Naive thymus-derived CD4-positive, alpha-beta T cell (primary cell): Measurements from ENCODE around the gene CAB39. TPM values are rescaled to one million over a fixed set of nuclear protein-coding genes. Genes with fewer than 3 reads are reported as not detected.
"Not testable (repeated sequence)": the region's sequence is repeated elsewhere in the genome, so short reads cannot be mapped to it uniquely, and the experiment has no call there.

Experiments used
- ATAC-seq: fragments of 150-1000 bp; cut with Tn5 transposase; 2 replicates; pipeline ENCODE4 v1.10.0; 2021; ENCODE audit warnings: mild to moderate bottlenecking, moderate library complexity
- CTCF ChIA-PET: fragments of 350-600 bp; sonication (Branson Sonifier 250); formaldehyde crosslinking; loops from one replicate; lab custom pipeline; 2021; ENCODE audit warnings: antibody characterized with exemption; lab: Charles Lee
- POLR2A ChIA-PET: fragments of 350-600 bp; sonication (Branson Sonifier 250); formaldehyde crosslinking; loops from one replicate; lab custom pipeline; 2021; ENCODE audit warnings: antibody characterized with exemption, inconsistent platforms; lab: Charles Lee
- DNase-seq, 9 donors: peaks; one replicate each; pipeline versions ENCODE4 v3.0.0 to v3.0.0-alpha.2; 2020 to 2022; ENCODE audit warnings: mixed read lengths in 1 of 9
- H3K27ac ChIP-seq: one replicate; pipeline ENCODE4 v1.7.0; 2013; ENCODE audit warnings: mild to moderate bottlenecking, low read depth, low read length, moderate library complexity
- H3K27me3 ChIP-seq, 2 donors: one replicate each; pipeline ENCODE4 v1.7.0; 2013; ENCODE audit warnings: low read length in 2 of 2, mild to moderate bottlenecking in 2 of 2, moderate library complexity in 2 of 2; ENCODE audit not compliant: control insufficient read depth in 2 of 2, insufficient read depth in 2 of 2
- H3K36me3 ChIP-seq, 3 experiments: 1 replicate in 2 of 3; 2 replicates in 1 of 3; pipeline ENCODE4 v1.7.0; 2013; ENCODE audit warnings: low read length in 3 of 3, mild to moderate bottlenecking in 3 of 3, moderate library complexity in 1 of 3; ENCODE audit not compliant: insufficient read depth in 3 of 3, control insufficient read depth in 2 of 3
- H3K4me1 ChIP-seq, 2 donors: one replicate each; pipeline ENCODE4 v1.7.0; 2013; ENCODE audit warnings: low read length in 2 of 2, mild to moderate bottlenecking in 2 of 2, moderate library complexity in 1 of 2; ENCODE audit not compliant: control insufficient read depth in 2 of 2, insufficient read depth in 2 of 2
- H3K4me3 ChIP-seq: 2 replicates; pipeline ENCODE4 v1.7.0; 2013; ENCODE audit warnings: mild to moderate bottlenecking, low read length
- H3K9me3 ChIP-seq, 3 experiments: 1 replicate in 2 of 3; 2 replicates in 1 of 3; pipeline ENCODE4 v1.7.0; 2013; ENCODE audit warnings: low read length in 3 of 3; ENCODE audit not compliant: control insufficient read depth in 2 of 3
- H3K27ac Mint-ChIP-seq, 9 donors: one replicate each; pipeline ENCODE4 v1.8.0; 2020 to 2022; ENCODE audit warnings: mixed read lengths in 9 of 9, mild to moderate bottlenecking in 8 of 9, moderate library complexity in 5 of 9, inconsistent platforms in 2 of 9
- H3K27me3 Mint-ChIP-seq, 5 donors: one replicate each; pipeline ENCODE4 v1.8.0; 2021 to 2022; ENCODE audit warnings: mixed read lengths in 5 of 5, mild to moderate bottlenecking in 1 of 5
- H3K36me3 Mint-ChIP-seq, 5 donors: one replicate each; pipeline ENCODE4 v1.8.0; 2020 to 2022; ENCODE audit warnings: mixed read lengths in 5 of 5, mild to moderate bottlenecking in 3 of 5, inconsistent platforms in 1 of 5
- H3K4me1 Mint-ChIP-seq, 7 donors: one replicate each; pipeline ENCODE4 v1.8.0; 2020 to 2022; ENCODE audit warnings: mixed read lengths in 7 of 7, mild to moderate bottlenecking in 3 of 7, inconsistent platforms in 1 of 7
- H3K4me3 Mint-ChIP-seq, 10 donors: one replicate each; pipeline ENCODE4 v1.8.0; 2020 to 2022; ENCODE audit warnings: mild to moderate bottlenecking in 10 of 10, mixed read lengths in 10 of 10, moderate library complexity in 6 of 10, inconsistent platforms in 2 of 10
- H3K9me3 Mint-ChIP-seq, 11 donors: one replicate each; pipeline ENCODE4 v1.8.0; 2020 to 2022; ENCODE audit warnings: mixed read lengths in 11 of 11, mild to moderate bottlenecking in 4 of 11, inconsistent platforms in 1 of 11, moderate library complexity in 1 of 11
- intact Hi-C, 2 donors: fragments of 100-400 bp; cut with micrococcal nuclease; formaldehyde crosslinking; loops; one replicate each; pipeline ENCODE4 v1.15.1; 2023
- polyA plus RNA-seq, 2 donors: library from polyadenylated mRNA; unstranded; fragments of 300-500 nt; fragmentation: Illumina TruSeq; gene quantifications; one replicate each; pipeline ENCODE4 v1.2.3, GENCODE V29; 2021
- total RNA-seq, 6 experiments: library from RNA in 5 of 6; stranded (reverse) in 5 of 6; gene quantifications; 1 replicate in 5 of 6; 2 replicates in 1 of 6; pipeline ENCODE4 v1.2.3 and lab custom pipeline; 2021 to 2026

CAB39 gene
- total and polyA plus RNA-seq, 7 experiments from 2014 or later: 71.0 to 186 (median 79.4) TPM

DNA sequence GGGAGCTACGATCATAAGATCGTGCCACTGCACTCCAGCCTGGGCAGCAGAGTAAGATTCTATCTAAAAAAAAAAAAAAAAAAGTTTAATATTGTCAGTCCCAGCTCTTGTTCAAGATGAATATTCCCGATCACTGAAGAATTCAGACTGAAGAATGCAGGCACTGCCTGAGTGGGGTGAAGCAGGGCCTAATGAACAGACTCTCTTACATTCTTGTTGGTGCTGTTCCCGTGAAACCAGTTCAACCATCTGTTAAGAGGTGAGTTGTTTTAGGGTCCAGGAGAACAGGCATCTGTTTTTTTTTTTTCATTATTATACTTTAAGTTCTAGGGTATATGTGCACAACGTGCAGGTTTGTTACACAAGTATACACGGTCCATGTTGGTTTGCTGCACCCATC, 17.1 kb upstream of the CAB39 start:
- no peaks in the 10 kb centered on the region for H3K27me3 ChIP-seq
- intact Hi-C loops: no loop called here
- H3K4me3 ChIP-seq: no peak overlapping the region
- no peak for DNase-seq
- no peak overlapping the region for H3K27ac ChIP-seq
- Mint-ChIP-seq H3K9me3 (peaks cover 0 to 10% (median 0%) of the 10 kb centered on the region in 11 donors), H3K27me3 (no peaks in the 10 kb centered on the region), H3K4me1 (peaks cover 7 to 34% (median 12%) of the 10 kb centered on the region in 7 donors), H3K4me3 (no peak overlapping the region), H3K27ac (no peak overlapping the region), H3K36me3 (peaks cover 0 to 20% (median 0%) of the 10 kb centered on the region in 5 donors)
- no peaks in the 10 kb centered on the region for H3K36me3 ChIP-seq
- H3K9me3 ChIP-seq: no peaks in the 10 kb centered on the region
- no peak for ATAC-seq
- H3K4me1 ChIP-seq: peaks cover 0 to 6% of the 10 kb centered on the region in 2 donors
- ChIA-PET POLR2A (interaction anchor here (0.9 kb wide), 1 partner anchor 51 kb away, joined by 3 read pairs; no protein-coding TSS in a partner anchor), CTCF (no interaction called here)

- intact Hi-C loops: no loop called here
- Mint-ChIP-seq H3K27me3 (no peaks in the 10 kb centered on the region), H3K27ac (peak overlapping the region in 1 of 9 donors; percentile 13), H3K9me3 (peaks cover 0 to 14% (median 0%) of the 10 kb centered on the region in 11 donors), H3K36me3 (peaks cover 0 to 24% (median 0%) of the 10 kb centered on the region in 5 donors), H3K4me1 (peaks cover 13 to 34% (median 17%) of the 10 kb centered on the region in 7 donors), H3K4me3 (no peak overlapping the region)
- H3K4me1 ChIP-seq: peaks cover 0 to 6% of the 10 kb centered on the region in 2 donors
- H3K27me3 ChIP-seq: no peaks in the 10 kb centered on the region
- H3K9me3 ChIP-seq: no peaks in the 10 kb centered on the region
- CTCF ChIA-PET: no interaction called here
- ATAC-seq (no peak), DNase-seq (no peak)
- POLR2A ChIA-PET: no interaction called here
- H3K27ac ChIP-seq: no peak overlapping the region
- no peaks in the 10 kb centered on the region for H3K36me3 ChIP-seq
- no peak overlapping the region for H3K4me3 ChIP-seq
Measured at GRCh38 chr2:230696670-230697069, 16.0 kb upstream of the CAB39 start.

DNA sequence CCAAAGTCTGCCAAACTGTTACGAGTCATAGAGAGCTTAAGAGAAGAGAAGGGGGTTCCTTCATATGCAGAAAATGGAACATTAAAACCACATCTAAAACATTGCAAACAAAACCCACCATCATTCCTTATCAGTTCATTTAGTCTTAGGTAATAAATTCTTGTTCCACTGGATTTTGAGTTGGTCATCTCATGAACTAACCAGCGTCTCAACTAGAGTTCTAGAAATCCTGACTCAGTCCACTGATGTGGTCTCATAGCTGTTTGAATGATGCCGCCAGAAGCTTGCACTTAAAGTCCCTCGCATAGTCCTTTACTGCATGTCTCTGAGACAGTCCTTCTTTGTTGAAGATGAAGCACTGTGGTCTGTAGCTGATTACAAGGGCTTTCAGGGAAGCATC, 15.0 kb upstream of the CAB39 start:
- H3K27ac Mint-ChIP-seq: peak overlapping the region in 3 of 9 donors; percentile 8 to 56 (median 18)
- H3K36me3 Mint-ChIP-seq: peaks cover 3 to 32% (median 3%) of the 10 kb centered on the region in 5 donors
- H3K4me1 Mint-ChIP-seq: peaks cover 13 to 34% (median 20%) of the 10 kb centered on the region in 7 donors
- peaks cover 0 to 6% of the 10 kb centered on the region in 2 donors for H3K4me1 ChIP-seq
- intact Hi-C loops: no loop called here
- H3K27me3 ChIP-seq: no peaks in the 10 kb centered on the region
- no peaks in the 10 kb centered on the region for H3K27me3 Mint-ChIP-seq
- H3K9me3 ChIP-seq: peaks cover 0 to 8% (median 0%) of the 10 kb centered on the region in 3 experiments
- H3K27ac ChIP-seq: no peak overlapping the region
- H3K9me3 Mint-ChIP-seq: peaks cover 3 to 19% (median 5%) of the 10 kb centered on the region in 11 donors
- DNase-seq (no peak), ATAC-seq (no peak)
- no peaks in the 10 kb centered on the region for H3K36me3 ChIP-seq
- CTCF ChIA-PET: no interaction called here
- no peak overlapping the region for H3K4me3 ChIP-seq
- POLR2A ChIA-PET: no interaction called here
- no peak overlapping the region for H3K4me3 Mint-ChIP-seq

GRCh38 chr2:230698753-230699152, 13.9 kb upstream of the CAB39 start:
- CTCF ChIA-PET, H3K27me3 Mint-ChIP-seq, H3K27me3 ChIP-seq, H3K4me1 ChIP-seq, H3K4me3 ChIP-seq, H3K4me3 Mint-ChIP-seq, ATAC-seq, intact Hi-C loops, H3K27ac Mint-ChIP-seq, H3K27ac ChIP-seq, H3K36me3 ChIP-seq, DNase-seq, POLR2A ChIA-PET: not testable (repeated sequence)
- Mint-ChIP-seq H3K4me1 (peaks cover 11 to 30% (median 20%) of the 10 kb centered on the region in 7 donors), H3K9me3 (peaks cover 5 to 21% (median 8%) of the 10 kb centered on the region in 11 donors), H3K36me3 (peaks cover 5 to 37% (median 5%) of the 10 kb centered on the region in 5 donors)
- peaks cover 0 to 15% (median 0%) of the 10 kb centered on the region in 3 experiments for H3K9me3 ChIP-seq

GRCh38 chr2:230700447-230700846, 12.2 kb upstream of the CAB39 start:
- CTCF ChIA-PET: interaction anchor here (1.3 kb wide), 1 partner anchor 14 kb away, joined by 3 read pairs; no protein-coding TSS in a partner anchor
- ATAC-seq (peak; percentile 24), DNase-seq (no peak)
- Histone ChIP-seq H3K36me3 (no peaks in the 10 kb centered on the region), H3K27me3 (no peaks in the 10 kb centered on the region), H3K4me1 (no peaks in the 10 kb centered on the region), H3K4me3 (no peak overlapping the region), H3K27ac (no peak overlapping the region), H3K9me3 (peaks cover 0 to 15% (median 0%) of the 10 kb centered on the region in 3 experiments)
- H3K27me3 Mint-ChIP-seq: no peaks in the 10 kb centered on the region
- H3K27ac Mint-ChIP-seq: peak overlapping the region in 3 of 9 donors; percentile 1 to 13 (median 2)
- H3K9me3 Mint-ChIP-seq: peaks cover 5 to 23% (median 12%) of the 10 kb centered on the region in 11 donors
- peaks cover 6 to 24% (median 15%) of the 10 kb centered on the region in 7 donors for H3K4me1 Mint-ChIP-seq
- H3K4me3 Mint-ChIP-seq: no peak overlapping the region
- H3K36me3 Mint-ChIP-seq: peaks cover 5 to 36% (median 5%) of the 10 kb centered on the region in 5 donors
- POLR2A ChIA-PET: no interaction called here
- intact Hi-C loops: no loop called here

DNA sequence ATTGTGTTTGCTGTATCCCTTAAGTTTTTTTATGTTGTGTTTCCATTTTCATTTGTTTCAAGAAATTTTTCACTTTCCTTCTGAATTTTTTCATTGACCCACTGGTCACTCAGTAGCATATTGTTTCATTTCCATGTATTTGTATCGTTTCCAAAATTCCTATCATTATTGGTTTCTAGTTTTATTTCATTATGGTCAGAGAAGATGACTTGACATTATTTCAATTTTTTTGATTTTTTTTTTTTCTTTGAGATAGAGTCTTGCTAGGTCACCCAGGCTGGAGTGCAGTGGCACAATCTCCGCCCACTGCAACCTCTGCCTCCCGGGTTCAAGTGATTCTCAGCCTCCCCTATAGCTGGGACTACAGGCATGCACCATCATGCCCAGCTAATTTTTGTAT, 11.3 kb upstream of the CAB39 start:
- Histone ChIP-seq H3K9me3 (peaks cover 0 to 15% (median 0%) of the 10 kb centered on the region in 3 experiments), H3K36me3 (no peaks in the 10 kb centered on the region), H3K27ac (no peak overlapping the region), H3K4me1 (no peaks in the 10 kb centered on the region), H3K27me3 (no peaks in the 10 kb centered on the region), H3K4me3 (no peak overlapping the region)
- Mint-ChIP-seq H3K36me3 (peaks cover 5 to 40% (median 8%) of the 10 kb centered on the region in 5 donors), H3K27ac (no peak overlapping the region), H3K4me1 (peaks cover 6 to 28% (median 14%) of the 10 kb centered on the region in 7 donors), H3K9me3 (peaks cover 6 to 31% (median 11%) of the 10 kb centered on the region in 11 donors), H3K4me3 (no peak overlapping the region), H3K27me3 (no peaks in the 10 kb centered on the region)
- ATAC-seq (no peak), DNase-seq (no peak)
- CTCF ChIA-PET: interaction anchor here (1.3 kb wide), 1 partner anchor 13 kb away, joined by 3 read pairs; no protein-coding TSS in a partner anchor
- intact Hi-C loops: no loop called here
- POLR2A ChIA-PET: no interaction called here
